Measurements from ENCODE around the gene KIF11.
"Not testable (repeated sequence)": the region's sequence is repeated elsewhere in the genome, so short reads cannot be mapped to it uniquely, and the experiment has no call there.

KIF11 gene

DNA sequence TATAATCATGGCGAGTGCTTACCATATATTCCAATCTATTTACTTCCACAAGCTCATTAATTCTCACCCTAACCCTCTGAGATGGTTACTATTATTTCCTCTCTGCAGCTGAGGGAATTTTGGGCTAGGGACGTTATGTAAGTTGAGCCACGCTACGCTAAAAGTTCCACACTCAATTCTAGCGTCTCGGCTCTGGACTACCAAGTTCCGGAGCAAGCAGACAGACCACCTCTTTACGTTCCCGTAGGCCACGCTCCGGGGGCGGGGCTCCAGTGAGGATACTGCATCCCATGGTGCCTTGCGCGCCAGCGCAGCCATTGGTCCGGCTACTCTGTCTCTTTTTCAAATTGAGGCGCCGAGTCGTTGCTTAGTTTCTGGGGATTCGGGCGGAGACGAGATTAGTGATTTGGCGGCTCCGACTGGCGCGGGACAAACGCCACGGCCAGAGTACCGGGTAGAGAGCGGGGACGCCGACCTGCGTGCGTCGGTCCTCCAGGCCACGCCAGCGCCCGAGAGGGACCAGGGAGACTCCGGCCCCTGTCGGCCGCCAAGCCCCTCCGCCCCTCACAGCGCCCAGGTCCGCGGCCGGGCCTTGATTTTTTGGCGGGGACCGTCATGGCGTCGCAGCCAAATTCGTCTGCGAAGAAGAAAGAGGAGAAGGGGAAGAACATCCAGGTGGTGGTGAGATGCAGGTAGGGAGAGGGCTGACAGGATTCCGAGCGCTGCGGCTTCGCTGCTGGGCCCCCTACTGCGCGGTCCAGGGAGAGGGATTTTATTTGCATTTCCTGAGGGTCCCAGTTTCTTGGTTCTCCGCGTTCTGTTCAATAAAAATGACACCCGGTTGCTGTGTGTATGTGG lies at the start of gene KIF11:
Gene KIF11, plus strand, starts transcription at position 370 of the 858 bp plus-strand sequence. Its CDS starts 246 bp downstream, at position 616.
- DNase-seq (ENCODE audit: low read depth in 2 of 2), result peak; percentile 91 to 97

DNA sequence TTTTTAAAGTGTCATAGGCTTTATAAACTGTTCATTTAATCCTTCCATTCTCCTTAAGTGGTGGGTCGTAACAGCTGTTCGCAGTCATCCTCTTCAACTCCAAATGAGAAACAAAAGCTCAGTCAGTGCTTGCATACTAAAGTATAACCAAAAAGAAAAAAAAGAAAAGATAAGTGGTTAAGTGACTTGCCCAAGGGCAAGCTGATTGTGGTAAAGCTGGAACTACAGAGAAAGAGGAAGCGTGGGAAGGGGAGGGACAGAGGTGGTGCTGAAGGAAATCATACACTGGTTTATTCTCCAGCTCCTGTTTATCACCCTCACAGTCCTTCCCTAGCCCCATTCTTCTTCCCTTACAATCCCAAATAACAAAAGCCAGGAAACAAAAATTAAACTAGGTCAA lies 48.6 kb upstream of the KIF11 start:
- no peak for DNase-seq (ENCODE audit: low read depth in 2 of 2)

DNA sequence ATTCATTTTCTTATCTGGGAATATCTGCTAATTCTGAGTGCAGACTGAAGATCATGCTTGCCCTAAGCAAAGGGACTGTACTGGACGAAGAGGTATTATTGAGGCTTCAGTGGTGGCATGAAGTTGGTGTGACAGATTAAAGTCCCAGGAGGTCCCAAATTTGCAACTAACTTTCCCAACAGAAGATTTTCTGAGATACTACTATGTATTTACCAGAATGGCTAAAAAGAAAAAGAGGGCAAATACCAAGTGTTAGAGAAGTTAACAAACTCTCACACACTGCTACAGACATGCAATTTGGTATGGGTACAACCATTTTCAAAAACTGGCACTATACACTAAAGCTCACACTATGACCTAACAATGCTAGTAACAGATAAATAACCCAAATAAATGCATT lies 47.4 kb upstream of the KIF11 start:
- no peak for DNase-seq (ENCODE audit: low read depth in 2 of 2)

DNA sequence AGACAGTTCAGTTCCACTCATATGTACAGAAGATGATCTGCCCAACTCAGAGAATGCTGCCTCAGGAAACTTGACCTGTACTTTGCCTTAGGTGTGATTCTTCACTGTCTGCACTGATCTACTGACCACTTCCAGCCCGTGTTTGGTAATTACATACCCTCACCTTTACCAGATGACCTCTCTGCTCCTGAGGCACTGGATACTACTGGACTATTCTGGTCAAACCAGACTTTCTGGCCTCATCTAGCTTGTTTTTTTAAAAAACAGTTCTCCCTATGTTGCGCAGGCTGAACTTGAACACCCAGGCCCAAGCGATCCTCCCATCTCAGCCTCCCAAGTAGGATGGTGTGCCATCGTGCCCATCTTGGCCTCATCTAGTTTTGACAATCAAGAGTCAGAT lies 45.3 kb upstream of the KIF11 start:
- DNase-seq (ENCODE audit: low read depth in 2 of 2), result no peak

DNA sequence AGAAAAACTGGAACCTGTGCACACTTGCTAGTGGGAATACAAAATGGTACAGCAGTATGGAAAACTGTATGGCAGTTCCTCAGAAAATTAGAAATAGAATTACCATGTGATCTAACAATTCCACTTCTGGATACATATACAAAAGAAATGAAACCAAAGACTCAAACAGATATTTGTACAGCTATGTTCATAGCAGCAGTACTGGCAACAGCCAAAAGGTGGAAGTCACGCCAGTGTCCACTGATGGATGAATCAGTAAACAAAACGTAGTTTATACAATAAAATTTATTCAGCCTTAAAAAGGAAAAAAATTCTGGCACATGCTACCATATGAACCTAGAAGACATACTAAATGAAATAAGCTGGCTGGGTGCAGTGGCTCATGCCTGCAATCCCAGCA lies 42.0 kb upstream of the KIF11 start:
- no peak for DNase-seq (ENCODE audit: low read depth in 2 of 2)

DNA sequence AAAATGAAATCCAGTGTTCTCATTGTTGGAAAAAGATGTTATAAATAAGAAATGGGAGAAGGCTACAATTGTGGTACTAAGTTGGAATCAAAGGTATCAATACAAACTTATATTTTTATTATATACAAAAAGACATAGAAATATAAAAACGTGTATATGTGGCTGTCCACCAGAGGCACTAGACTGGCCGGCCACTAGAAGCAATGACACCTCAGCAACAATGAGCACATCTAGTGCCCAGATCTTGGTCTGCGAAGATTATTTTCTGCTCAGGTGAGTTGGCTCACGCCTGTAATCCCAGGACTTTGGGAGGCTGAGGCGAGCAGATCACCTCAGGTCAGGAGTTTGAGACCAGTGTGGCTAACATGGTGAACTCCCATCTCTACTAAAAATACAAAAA lies 40.6 kb upstream of the KIF11 start:
- DNase-seq (ENCODE audit: low read depth in 2 of 2), result no peak

DNA sequence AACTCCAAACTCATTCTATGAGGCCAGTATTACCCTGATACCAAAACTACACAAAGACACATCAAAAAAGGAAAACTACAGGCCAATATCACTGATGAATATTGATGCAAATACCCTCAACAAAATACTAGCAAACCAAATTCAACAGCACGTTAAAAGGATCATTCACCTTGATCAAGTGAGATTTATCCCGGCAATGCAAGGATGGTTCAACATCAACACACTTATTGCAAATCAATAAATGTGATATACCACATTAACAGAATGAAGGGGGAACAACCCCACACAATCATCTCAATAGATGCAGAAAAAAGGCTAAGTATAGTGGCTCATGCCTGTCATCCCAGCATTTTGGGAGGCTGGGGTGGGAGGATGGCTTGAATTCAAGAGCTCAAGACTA lies 39.0 kb upstream of the KIF11 start:
- DNase-seq (ENCODE audit: low read depth in 2 of 2), result no peak

DNA sequence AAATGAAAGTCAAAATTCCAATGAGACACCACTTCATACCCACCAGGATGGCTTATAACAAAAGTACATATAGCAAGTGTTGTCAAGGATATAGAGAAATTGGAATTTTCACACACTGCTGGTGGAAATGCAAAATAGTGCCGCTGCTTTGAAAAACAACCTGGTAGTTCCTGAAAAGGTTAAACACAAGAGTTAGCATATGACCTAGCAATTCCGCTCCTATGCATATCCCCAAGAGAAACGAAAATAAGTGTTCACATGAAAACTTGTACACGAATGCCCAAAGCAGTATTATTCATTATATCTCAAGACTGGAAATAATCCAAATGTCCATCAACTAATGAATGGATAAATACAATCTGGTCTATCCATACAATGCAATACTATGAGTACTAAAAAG lies 33.9 kb upstream of the KIF11 start:
- no peak for DNase-seq (ENCODE audit: low read depth in 2 of 2)

DNA sequence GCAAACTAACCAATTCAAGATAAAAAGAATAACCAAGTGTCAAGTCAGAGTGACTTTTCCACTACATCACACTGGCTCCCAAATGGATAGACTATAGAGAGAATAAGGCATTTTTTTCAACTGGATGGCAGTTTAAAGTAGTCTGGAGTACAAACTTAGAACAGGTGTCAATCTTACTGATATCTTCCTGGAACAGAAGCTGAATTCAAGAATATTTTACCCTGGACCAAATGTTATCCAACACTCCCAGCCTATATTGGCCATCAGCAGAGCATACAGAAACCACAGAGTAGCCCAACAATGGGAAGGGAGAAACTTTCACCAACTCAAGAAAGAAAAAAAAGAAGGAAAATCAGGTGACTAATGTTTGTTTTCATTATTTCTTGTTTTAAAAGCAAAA lies 30.5 kb upstream of the KIF11 start:
- DNase-seq (ENCODE audit: low read depth in 2 of 2), result no peak

DNA sequence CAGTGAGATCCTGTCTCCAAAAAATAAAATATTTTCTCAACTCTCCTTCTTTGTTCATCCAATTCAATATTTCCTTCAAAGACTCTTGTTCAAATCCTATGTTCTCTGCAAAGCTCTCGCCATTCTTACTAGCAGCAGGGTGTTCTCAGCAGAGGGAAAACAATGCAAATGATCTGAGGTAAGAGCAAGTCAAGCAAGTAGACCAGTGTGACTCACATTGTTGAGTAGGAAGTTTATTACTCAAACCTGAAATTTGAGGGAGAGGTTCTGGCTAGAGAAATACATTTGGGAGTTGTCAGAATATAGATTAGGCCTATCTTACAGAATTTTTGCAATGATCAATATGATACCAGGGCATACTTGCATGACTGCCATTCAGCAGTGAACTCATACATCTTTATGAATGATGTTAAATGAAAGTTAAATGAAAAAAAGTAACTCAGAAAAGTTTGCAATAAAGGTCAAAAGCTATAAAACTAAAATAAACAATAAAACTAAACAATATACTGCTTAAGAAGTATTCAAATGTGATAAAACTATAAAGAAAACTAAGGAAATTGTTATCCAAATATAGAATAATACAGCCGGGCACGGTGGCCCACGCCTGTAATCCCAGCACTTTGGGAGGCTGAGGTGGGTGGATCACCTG lies 24.9 kb upstream of the KIF11 start:
- no peak for DNase-seq (ENCODE audit: low read depth in 2 of 2)

DNA sequence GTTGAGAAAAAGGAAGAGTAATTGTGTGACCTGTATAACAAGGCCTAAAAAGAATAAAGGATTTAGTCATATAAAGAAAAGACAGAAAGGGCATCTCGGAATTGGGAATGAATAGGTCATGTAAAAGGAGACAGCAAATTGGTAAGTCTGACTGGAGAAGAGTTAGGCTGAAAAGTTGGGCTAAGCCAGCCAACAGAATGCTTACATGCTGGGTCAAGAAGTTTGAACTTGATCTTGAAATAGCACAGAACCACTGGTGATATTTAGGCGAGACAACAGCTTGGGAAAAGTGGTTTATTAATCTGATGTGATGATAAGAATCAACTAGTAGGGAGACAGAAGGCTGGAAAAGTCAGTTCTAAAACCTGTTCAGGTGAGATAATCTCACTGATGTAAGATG lies 23.9 kb upstream of the KIF11 start:
- DNase-seq (ENCODE audit: low read depth in 2 of 2), result no peak

DNA sequence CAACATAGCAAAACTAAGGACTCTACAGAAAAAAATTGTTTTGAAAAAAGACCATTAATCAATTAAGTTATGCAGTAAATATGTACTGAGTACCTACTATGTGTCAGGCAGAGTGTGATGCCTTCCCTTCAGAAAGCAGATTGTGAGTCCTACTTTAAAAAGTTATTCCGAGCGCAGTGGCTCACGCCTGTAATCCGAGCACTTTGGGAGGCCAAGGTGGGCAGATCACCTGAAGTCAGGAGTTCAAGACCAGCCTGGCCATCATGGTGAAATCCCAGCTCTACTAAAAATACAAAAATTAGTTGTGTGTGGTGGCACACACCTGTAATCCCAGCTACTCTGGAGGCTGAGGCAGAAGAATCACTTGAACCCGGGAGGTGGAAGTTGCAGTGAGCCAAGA lies 23.3 kb upstream of the KIF11 start:
- not testable (repeated sequence) for DNase-seq (ENCODE audit: low read depth in 2 of 2)

DNA sequence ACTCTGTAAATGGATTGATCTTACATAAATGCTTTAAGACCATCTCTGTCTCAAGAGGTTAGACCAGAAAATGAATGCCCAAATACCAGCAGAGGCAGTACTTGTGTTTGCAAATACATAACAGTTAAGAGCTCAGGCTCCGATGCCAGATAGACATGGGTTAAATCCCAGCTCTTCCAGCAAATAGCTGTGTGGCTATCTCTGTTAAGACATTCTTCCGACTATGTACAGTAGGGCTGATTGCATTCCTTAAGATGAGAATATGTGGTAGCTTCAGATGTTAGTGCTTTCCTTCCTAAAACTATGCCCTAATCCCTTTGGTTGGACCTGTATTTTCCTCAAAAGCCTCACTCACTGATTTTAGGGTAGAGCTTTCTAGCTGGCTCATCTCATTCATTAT lies 21.3 kb upstream of the KIF11 start:
- no peak for DNase-seq (ENCODE audit: low read depth in 2 of 2)

DNA sequence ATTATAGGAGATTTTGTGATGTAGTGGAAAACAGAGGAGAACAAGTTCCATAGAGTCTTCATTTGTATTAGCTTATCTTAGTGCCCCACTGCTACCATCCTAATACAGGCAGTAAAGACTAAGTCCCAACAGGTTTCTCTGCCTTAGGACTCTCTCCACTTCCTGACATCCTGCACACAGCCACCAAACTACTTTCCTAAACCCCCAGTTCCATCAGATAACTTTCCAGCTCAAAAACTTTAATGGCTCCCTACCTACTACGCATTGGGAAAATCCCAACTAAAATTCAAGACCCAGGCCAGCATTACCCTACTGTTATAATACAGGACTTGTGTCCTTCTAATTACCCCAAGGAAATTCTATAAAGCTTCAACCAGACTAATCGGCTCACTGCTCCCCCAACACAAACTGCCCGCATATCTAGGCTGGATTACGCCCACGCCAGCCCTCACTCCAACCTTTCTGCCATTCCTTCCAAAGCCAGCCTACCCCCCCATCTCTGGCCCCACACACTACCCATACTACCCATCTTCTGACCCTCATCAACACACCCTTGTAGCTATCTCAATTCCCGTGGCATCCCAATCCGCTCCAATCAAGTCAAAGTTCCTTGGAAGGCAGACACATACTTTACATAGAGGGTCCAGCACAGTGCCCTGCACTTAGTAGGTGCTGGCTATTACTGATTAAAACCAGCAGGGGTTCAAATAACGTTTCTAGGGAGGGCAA lies 20.4 kb upstream of the KIF11 start:
- no peak for DNase-seq (ENCODE audit: low read depth in 2 of 2)

DNA sequence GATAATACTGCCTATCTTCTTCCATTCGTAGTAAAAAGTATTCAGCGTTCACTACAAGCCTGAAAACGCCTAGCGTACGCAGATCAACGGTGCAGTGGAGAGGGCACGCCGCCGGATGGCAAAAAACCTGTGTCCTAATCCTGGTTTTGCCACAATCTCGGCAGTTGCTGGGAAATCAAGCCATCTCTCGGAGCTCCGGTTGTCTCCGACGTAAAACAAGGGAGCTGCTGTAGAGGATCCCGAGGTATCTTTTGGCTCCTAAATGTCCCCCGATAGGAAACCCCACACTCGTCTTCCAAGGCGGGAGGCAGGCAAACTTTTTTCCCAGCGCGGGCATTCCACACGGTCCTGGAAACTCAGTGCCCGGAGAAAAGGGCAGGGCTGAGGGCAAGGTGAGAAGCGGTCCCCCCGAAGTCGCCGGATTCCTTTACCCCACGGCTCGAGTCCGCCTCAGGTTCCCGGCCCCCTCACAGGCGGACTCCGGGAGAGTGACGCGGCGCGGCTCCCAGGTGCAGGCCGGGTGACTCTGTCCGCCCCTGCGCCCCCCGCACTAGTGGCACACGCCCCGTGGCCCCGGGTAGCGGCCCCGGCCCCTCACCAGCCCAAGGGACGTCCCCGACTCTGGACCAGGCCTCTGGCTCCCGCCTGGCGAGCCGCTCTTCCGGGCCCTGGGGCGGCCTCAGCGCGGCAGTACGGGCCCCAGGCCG lies 19.7 kb upstream of the KIF11 start:
- DNase-seq (ENCODE audit: low read depth in 2 of 2), result peak in 1 of 2 donors; percentile 35

DNA sequence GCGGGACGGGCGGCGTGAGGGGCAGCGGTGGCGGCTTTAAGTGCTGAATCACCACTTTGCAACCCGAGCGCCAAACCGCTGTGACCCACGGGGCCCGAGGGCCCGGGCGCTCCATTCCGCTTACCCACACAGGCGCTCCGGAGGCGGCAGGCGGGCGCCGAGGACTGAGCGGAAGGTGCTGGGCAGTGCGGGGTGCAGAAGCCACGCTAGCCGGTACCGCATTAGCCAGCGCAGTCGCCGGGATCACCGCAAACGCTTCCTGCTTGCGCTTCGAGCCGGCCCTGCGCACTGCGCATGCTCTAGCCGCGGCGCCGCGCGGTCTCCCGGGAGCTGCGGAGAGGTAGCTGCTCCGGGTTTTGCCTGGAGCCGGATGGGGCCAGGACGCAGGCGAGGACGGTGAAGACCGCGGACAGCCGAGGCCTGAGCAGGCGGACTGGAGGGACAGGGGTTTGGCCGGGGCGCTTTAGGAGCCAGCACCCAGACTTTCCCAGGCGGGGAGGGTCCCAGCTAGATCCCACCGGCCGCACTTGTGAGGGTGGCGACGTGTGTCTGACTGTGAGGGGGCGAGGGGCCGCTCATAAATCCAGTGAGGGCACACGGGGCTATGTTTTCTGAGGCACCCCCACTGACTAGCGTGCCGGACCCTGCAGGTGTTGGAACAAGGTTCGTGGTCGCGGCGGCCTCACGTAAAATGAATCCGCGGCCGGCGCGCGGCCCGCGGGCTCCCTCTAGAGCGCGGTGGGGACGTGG lies 19.0 kb upstream of the KIF11 start, which contains the start of gene IDE:
Gene IDE, minus strand, starts transcription at position 296 of the 750 bp plus-strand sequence. Its CDS starts 74 bp downstream, at position 222.
- peak; percentile 71 to 77 for DNase-seq (ENCODE audit: low read depth in 2 of 2)

DNA sequence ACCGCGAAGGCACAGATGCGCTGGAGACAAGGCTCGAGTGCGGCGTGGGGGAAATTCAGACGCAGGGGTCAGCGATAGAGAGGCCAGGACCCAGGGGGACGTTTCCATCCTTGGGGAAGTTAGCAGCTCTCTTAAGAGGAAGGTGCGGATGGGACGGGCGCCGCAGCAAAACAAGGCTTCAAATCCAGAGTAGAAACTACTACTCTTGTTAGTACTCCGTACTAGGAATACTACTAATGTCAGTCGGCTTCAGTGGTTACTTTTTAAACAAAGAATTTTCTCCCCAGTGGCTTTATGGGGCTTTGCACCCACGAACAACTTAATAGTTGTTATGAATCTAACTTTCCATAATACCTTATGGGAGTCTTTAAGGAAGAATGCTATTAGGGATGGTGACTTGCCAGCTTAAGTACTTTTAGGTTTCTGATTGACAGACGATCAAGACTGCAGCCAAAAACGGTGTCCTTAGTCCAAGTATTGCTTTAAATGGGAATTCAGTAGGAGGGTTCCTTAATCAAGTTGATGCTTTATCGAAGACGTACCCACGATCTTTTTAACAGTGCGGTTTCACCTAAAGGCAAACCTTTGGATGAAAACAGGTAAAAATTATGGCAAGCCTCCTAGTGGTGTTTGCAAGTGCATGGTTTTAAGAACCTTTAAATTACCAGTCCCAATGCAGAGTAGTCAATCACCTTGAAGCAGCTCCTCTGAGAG lies 18.2 kb upstream of the KIF11 start:
- DNase-seq (ENCODE audit: low read depth in 2 of 2), result no peak

DNA sequence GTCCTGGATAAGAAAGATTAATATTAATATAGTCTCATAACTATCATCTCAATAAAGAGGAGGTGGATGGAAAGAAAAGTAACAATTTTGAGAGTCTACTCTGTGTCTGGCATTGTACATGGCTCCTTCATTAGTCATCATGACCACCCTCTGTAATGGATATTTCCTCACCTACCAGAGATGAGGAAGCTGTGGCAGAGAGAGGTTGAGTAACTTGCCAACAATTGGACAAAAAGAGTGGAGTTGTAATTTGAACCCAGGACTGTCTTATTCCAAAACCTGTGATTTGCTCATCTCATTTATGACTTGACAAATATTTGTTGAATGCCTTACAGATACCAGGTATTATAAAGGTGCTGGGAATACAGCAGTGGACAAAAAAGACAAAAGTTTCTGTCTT lies 17.0 kb upstream of the KIF11 start:
- no peak for DNase-seq (ENCODE audit: low read depth in 2 of 2)

DNA sequence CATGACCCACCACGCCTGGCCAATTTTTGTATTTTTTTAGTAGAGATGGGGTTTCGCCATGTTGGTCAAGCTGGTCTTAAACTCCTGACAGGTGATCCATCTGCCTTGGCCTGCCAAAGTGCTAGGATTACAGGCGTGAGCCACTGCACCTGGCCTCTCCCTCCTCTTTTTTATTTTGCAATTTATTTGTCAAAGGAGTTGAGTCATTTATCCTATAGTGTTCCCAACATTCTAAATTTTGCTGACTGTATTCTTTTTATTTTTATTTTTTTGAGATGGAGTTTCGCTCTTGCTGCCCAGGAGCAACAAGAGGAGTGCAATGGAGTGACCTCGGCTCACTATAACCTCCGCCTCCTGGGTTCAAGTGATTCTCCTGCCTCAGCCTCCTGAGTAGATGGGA lies 10.6 kb upstream of the KIF11 start:
- not testable (repeated sequence) for DNase-seq (ENCODE audit: low read depth in 2 of 2)

All from stimulated activated CD4-positive, alpha-beta T cell treated with anti-CD3 and anti-CD28 coated beads, Interleukin-1b, Interleukin-23, amount 100 ng/mL, for 4 hours (primary cell).